H54 (cell line): ENCODE data around the gene PRR16.
"Not testable (repeated sequence)": the region's sequence is repeated elsewhere in the genome, so short reads cannot be mapped to it uniquely, and the experiment has no call there.

Experiments
- DNase-seq: peaks from one replicate; pipeline ENCODE4 v3.0.0; 2011; ENCODE audit warnings: low spot score, mixed read lengths; ENCODE audit not compliant: insufficient read length
- FAIRE-seq: peaks from 3 replicates; lab custom pipeline; 2011; peaks lifted over from hg19 to GRCh38; lab: Jason Lieb, UNC
- POLR2A ChIP-seq: IDR thresholded peaks from 2 replicates; pipeline ENCODE4 v1.6.1; 2011; ENCODE audit warnings: low read depth, mild to moderate bottlenecking, low read length

Gene PRR16

DNA sequence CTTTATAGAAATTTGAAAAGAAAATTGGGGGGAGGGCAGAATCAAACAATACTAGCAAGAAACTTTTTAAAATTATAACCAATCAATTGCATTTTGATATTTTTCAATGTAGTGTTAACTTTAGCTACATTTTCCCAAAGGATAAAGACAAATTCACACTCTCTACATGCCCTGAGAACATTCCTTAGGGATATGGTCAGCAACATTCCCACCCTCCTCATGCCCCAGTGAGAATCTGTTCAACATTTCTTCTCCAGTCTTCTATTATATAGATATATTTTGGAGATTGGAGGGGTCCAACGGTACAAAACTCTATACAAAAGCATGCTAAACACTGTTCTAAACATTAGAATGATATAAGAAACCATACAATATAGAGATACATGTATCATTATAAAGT lies 11.6 kb upstream of the PRR16 start:
- no peak for FAIRE-seq
- DNase-seq: no peak
- no peak for TF ChIP-seq POLR2A

DNA sequence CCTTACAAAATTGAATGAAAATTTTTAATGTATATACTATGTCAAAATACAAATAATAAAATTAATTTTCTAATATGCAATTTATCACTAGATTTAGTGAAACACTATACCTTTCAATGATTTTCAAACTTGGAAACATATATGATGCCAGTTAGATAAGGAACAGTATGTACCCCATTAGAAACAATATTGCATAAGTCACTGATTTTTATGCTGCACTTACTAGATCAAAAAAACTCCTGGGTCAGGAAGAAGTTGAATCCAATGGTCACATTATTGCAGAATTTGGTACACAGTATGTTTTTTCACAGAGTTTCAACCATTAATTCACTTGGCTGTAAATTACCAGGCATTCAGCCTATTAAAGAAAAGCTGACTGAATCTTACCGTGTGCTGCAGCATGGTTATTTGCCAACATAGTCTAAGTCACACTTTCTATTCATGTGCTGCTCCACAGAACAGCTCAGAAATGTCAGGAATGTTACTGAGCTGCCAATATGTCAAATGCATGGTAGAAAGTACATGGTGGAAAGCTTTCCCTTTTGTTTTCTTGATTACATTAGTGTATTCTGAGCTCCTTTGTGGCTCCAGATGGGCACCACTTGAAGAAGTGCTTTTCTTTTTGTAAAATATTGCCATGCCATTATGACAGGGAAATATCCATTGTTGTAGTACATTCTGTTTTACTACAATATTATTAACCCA lies 9.9 kb upstream of the PRR16 start:
- DNase-seq (no peak), FAIRE-seq (no peak)
- TF ChIP-seq POLR2A: no peak

DNA sequence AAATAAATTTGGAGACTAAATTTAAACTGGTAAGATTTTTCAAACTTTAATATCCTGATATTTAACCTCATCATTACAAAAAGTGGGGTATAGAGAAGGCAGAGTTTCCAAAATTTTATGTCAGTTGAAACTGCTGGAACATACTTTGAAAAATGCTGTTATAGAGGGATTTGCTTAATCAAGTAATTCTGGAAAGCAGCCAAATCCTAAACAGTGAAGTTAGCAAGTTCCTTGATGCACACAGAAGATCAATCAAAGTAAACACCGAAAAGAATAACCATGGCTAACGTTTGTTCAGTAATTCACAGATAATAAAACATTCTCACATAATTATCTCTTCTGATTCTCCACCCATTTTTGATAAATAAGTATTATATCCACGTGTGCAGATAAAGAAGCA lies 8.1 kb upstream of the PRR16 start:
- no peak for FAIRE-seq
- DNase-seq: no peak
- no peak for TF ChIP-seq POLR2A

DNA sequence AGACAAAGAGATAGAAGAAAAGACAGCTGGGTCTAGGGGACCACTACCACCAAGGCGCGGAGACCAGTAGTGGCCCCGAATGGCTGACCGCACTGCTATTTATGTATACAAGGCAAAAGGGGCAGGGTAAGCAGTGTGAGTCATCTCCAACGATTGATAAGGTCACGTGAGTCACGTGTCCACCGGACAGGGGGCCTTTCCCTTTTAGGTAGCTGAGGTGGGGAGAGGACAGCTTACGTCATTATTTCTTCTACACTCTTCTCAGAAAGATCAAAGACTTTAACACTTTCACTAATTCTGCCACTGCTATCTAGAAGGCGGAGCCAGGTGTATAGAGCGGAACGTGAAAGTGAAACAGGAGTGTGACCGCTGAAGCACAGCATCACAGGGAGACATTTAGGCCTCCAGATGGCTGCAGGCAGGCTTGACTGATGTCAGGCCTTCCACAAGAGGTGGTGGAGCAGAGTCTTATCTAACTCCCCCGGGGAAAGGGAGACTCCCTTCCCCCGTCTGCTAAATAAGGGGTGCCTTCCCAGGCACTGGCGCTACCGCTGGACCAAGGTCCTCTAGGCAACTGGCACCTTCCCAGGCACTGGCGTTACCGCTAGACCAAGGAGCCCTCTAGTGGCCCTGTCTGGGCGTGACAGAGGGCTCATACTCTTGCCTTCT lies 6.1 kb upstream of the PRR16 start:
- FAIRE-seq: peak; percentile 33
- peak; percentile 57; the same call in 1 of the 2 replicates for TF ChIP-seq POLR2A
- DNase-seq: no peak

- DNase-seq, FAIRE-seq: not testable (repeated sequence)
These were observed 5.6 kb upstream of the PRR16 start for GRCh38 chr5:120458508-120458847.

DNA sequence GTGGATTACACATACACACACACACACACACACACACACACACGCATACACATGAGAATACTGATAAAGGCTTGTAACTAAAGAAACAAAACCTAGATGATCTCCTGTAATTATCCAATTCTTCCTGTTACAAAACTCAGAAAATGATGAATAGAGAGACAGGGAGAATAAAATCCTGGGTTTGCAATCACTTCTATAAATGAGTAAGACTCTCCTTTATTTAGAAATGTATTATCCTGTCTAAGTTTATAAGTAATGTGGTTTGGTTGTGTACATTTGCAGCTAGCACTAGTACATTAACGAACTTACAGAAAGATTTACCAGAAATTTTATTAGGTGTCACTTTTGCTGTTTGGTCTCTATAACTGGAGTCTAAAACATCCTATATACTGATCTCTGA lies 2.8 kb upstream of the PRR16 start:
- DNase-seq (no peak), FAIRE-seq (no peak)
- no peak for TF ChIP-seq POLR2A

DNA sequence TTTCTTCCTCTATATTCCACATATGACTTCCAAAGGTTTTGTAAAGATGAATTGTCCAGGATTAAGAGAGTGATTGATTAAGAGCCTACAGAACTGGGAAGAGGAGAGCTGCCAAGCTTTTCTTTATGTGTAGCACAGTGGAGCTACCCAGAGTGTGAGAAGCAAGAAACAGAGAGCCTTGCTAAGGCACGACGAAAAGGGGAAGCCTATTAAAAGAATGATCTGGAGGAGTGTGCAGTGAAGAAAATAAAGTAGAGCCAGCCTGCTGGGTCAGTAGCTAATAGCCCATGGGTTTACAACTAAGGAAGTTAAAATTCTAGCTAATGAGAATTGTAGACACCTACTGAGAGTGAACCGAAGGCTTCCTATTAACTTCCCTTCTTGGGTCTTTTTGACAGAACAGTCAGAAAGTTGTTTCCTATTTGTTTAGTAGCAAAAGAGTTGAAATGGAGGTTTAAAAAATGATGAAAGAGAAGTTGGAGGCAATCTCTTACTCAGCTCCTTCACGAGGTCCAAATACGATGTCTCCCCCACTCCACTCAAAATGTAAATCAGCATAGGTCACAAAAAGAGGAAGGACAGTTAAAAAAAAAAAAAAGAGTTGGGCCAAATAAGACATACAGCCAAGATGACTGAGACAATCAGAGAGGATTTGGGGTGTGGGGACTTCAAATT lies 957 bp upstream of the PRR16 start:
- FAIRE-seq (no peak), DNase-seq (no peak)
- no peak for TF ChIP-seq POLR2A

- no peak for FAIRE-seq
- peak; percentile 61 for TF ChIP-seq POLR2A
- DNase-seq: no peak
These were observed 731 bp downstream of the PRR16 start for GRCh38 chr5:120464627-120465435.

GRCh38 chr5:120465436-120465961 lies 1.4 kb downstream of the PRR16 start:
- peak; percentile 57 for TF ChIP-seq POLR2A
- FAIRE-seq: no peak
- DNase-seq: peak; percentile 41

- no peak for TF ChIP-seq POLR2A
- DNase-seq (no peak), FAIRE-seq (no peak)
These were observed 2.4 kb downstream of the PRR16 start for GRCh38 chr5:120466341-120467006.

GRCh38 chr5:120471971-120472370 lies 7.9 kb downstream of the PRR16 start:
- no peak for TF ChIP-seq POLR2A
- DNase-seq (no peak), FAIRE-seq (peak; percentile 6)

DNA sequence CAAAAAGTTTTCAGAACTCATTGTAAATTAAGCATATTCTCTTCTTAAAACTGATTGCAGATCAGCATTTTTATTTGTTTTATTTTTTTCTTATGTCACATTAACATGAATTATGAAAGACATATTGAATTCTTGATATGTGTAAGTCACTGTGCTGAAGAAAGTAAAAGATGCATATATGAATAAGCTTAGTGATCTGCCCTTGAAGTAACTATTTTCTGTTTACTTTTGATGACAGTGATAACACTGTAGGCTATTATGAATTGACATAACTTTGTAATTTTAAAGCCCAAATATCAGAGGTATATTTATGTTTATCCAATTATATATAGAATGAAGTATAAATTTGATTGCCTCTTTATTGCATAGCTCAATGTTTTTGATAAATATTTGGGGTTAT lies 8.8 kb downstream of the PRR16 start:
- FAIRE-seq (no peak), DNase-seq (no peak)
- TF ChIP-seq POLR2A: no peak

GRCh38 chr5:120473332-120473731 lies 9.2 kb downstream of the PRR16 start:
- TF ChIP-seq POLR2A: no peak
- peak; percentile 20 for FAIRE-seq
- no peak for DNase-seq
